NCI-H82 treated with DMSO at 0.1 percent for 48 hours (cell line): Measurements from ENCODE around the gene NHLH2.

ENCODE experiments used
- DNase-seq: peaks from one replicate; lab custom pipeline; 2025; ENCODE audit not compliant: unreplicated experiment; lab: John Stamatoyannopoulos, UW

The NHLH2 gene

GRCh38 chr1:115805597-115805996, 35.3 kb downstream of the NHLH2 start:
- DNase-seq = no peak

GRCh38 chr1:115802416-115802815, 38.5 kb downstream of the NHLH2 start:
- DNase-seq = no peak

DNA sequence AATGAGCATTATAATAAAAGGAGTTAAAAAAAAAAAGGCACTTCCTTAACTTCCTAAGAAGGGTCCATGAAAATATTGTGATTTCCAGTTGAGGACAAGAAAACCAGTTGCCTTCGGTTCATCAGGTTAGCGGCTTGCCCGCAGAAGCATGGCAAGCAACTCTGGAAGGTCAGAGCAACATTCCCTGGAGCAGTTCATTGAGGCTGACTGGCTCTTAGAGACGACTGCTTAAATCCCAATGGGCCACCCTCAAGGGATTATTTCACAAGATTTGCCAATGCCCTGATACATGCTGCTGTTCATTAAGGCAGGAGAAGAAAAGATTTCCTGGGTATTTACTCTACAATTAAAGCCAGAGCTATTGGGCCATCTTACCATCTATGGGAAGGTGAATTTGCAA, 43.4 kb downstream of the NHLH2 start:
- DNase-seq = no peak

- DNase-seq = no peak
Measured at GRCh38 chr1:115796897-115797296, 44.0 kb downstream of the NHLH2 start.

- DNase-seq = no peak
Measured at GRCh38 chr1:115796036-115796435, 44.9 kb downstream of the NHLH2 start.

DNA sequence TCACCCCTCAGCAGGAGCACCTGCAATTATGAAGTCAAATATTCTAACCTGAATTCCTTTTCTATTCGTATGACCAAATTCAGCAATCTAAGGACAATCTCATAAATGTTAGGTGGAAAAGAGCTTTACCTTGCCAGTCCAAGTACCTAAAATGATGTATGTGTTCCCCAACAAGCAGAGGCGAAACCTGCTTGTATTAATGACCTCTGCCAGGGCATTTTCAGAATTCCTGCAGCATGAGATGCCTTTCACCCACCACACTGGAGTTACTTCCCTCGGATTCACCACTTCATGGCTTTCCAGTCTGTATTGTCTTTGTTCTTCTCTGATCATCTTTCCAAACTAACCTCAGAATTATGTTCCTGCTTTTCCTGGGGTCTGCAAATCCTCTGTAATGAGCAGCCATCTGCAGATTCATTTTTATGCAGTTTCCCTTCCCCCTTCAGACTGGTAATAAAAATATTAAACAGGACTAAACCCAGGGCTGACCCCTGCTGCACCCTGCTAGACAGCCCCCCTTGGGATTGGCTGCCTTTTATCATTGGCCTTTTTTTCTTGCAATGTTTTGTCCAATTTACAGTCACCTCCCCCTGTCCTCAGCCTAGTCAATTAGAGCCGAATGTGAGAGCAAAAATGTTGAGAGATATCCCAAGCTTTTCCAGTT, 45.8 kb downstream of the NHLH2 start:
- no peak for DNase-seq

- DNase-seq = no peak
Measured at GRCh38 chr1:115793162-115793561, 47.8 kb downstream of the NHLH2 start.

- DNase-seq = no peak
Measured at GRCh38 chr1:115791816-115792215, 49.1 kb downstream of the NHLH2 start.

- DNase-seq = no peak
Measured at GRCh38 chr1:115790846-115791245, 50.1 kb downstream of the NHLH2 start.

DNA sequence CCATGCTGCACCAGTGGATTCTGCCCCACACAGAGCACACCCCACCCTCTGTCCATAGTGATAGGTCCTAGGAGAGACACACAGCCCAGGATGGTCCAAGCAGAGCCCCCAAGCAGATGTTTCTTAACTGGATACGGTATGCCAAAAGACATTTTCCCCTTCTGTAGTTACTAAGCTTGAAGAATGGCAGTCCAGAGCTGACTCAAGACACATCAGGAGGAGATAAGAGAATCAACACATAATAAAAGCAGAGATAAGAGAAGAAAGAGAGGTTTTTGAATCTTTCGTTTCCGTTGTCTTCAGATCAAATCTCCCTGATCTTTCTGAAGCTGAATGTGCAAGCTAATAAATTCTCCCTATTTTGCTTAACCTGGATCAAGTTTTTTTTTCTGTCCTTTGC, 50.6 kb downstream of the NHLH2 start:
- DNase-seq = no peak
